ENCODE results near the gene CALD1. TPM values are rescaled to one million over a fixed set of nuclear protein-coding genes. Genes with fewer than 3 reads are reported as not detected.
A peak's percentile ranks its signal among the peaks of the same experiment; 100 is the strongest.

CALD1 gene
- polyA plus RNA-seq, 1 donor (not counting 4 experiments of a cell fraction or from before 2014, with no cell fraction given) = 229 TPM

- no peak overlapping the region for H2AFZ ChIP-seq (ENCODE audit: control insufficient read depth, low read length)
- H3K9me3 ChIP-seq (ENCODE audit: control insufficient read depth, low read depth, low read length) = no peaks in the 10 kb centered on the region
- dilution Hi-C loops (cut with MboI; ENCODE audit: extremely low pct_ligation_motif_present, low sequenced_read_pairs) = no loop called here
- FAIRE-seq = no peak
- no peaks in the 10 kb centered on the region for H3K9me1 ChIP-seq (ENCODE audit: control insufficient read depth, extremely low read depth, insufficient read depth, low read length)
- H3K79me2 ChIP-seq (ENCODE audit: control insufficient read depth, insufficient read depth, low read length) = peaks cover 21% of the 10 kb centered on the region
- TF ChIP-seq CTCF (optimal IDR thresholded peaks at IDR 0.05 in 1 of 3, IDR thresholded peaks at IDR 0.05 in 1 of 3, conservative IDR thresholded peaks at IDR 0.05 in 1 of 3; ENCODE audit: extremely low read depth in 1 of 3, insufficient read depth in 2 of 3, low read length in 3 of 3) (no peak), EZH2 (IDR thresholded peaks at IDR 0.05; ENCODE audit: low read length) (no peak)
- H3K27ac ChIP-seq (ENCODE audit: control insufficient read depth, insufficient read depth, low read length) = no peak overlapping the region
- DNase-seq (ENCODE audit: low read depth, low spot score) = no peak
- no peak overlapping the region for H3K9ac ChIP-seq (ENCODE audit: control insufficient read depth, extremely low read depth, insufficient read depth, low read length)
- no peak overlapping the region for H3K4me3 ChIP-seq (ENCODE audit: control insufficient read depth in 2 of 3, extremely low read depth in 1 of 3, insufficient read depth in 2 of 3, low read depth in 1 of 3, low read length in 3 of 3)
- H3K4me2 ChIP-seq (ENCODE audit: control insufficient read depth, extremely low read depth, insufficient read depth, low read depth, low read length) = no peak overlapping the region
- no peaks in the 10 kb centered on the region for H3K27me3 ChIP-seq (ENCODE audit: control insufficient read depth, extremely low read depth, insufficient read depth, low read length)
- H3K36me3 ChIP-seq (ENCODE audit: control insufficient read depth in 2 of 2, extremely low read depth in 1 of 2, insufficient read depth in 2 of 2, low read length in 2 of 2) = peaks cover 4 to 10% of the 10 kb centered on the region in 2 experiments
- no peaks in the 10 kb centered on the region for H4K20me1 ChIP-seq (ENCODE audit: control insufficient read depth, extremely low read depth, insufficient read depth, low read length)
- peaks cover 22% of the 10 kb centered on the region for H3K4me1 ChIP-seq (ENCODE audit: control insufficient read depth, extremely low read depth, insufficient read depth, low read length)
Measured at GRCh38 chr7:134842886-134843430, 63.5 kb downstream of the CALD1 start.

GRCh38 chr7:134844200-134844599, 64.8 kb downstream of the CALD1 start:
- peak; percentile 85 for FAIRE-seq
- Histone ChIP-seq H4K20me1 (ENCODE audit: control insufficient read depth, extremely low read depth, insufficient read depth, low read length) (no peaks in the 10 kb centered on the region), H3K9ac (ENCODE audit: control insufficient read depth, extremely low read depth, insufficient read depth, low read length) (no peak overlapping the region), H3K9me3 (ENCODE audit: control insufficient read depth, low read depth, low read length) (no peaks in the 10 kb centered on the region), H3K4me3 (ENCODE audit: control insufficient read depth in 2 of 3, extremely low read depth in 1 of 3, insufficient read depth in 2 of 3, low read depth in 1 of 3, low read length in 3 of 3) (no peak overlapping the region), H3K9me1 (ENCODE audit: control insufficient read depth, extremely low read depth, insufficient read depth, low read length) (no peaks in the 10 kb centered on the region), H3K36me3 (ENCODE audit: control insufficient read depth in 2 of 2, extremely low read depth in 1 of 2, insufficient read depth in 2 of 2, low read length in 2 of 2) (peaks cover 4 to 10% of the 10 kb centered on the region in 2 experiments), H3K79me2 (ENCODE audit: control insufficient read depth, insufficient read depth, low read length) (peaks cover 17% of the 10 kb centered on the region), H3K4me1 (ENCODE audit: control insufficient read depth, extremely low read depth, insufficient read depth, low read length) (peaks cover 22% of the 10 kb centered on the region), H3K4me2 (ENCODE audit: control insufficient read depth, extremely low read depth, insufficient read depth, low read depth, low read length) (no peak overlapping the region), H3K27ac (ENCODE audit: control insufficient read depth, insufficient read depth, low read length) (peak overlapping the region; percentile 57), H2AFZ (ENCODE audit: control insufficient read depth, low read length) (no peak overlapping the region), H3K27me3 (ENCODE audit: control insufficient read depth, extremely low read depth, insufficient read depth, low read length) (no peaks in the 10 kb centered on the region)
- peak; percentile 21 for DNase-seq (ENCODE audit: low read depth, low spot score)
- dilution Hi-C loops (cut with MboI; ENCODE audit: extremely low pct_ligation_motif_present, low sequenced_read_pairs) = no loop called here
- TF ChIP-seq EZH2 (IDR thresholded peaks at IDR 0.05; ENCODE audit: low read length) (no peak), CTCF (optimal IDR thresholded peaks at IDR 0.05 in 1 of 3, IDR thresholded peaks at IDR 0.05 in 1 of 3, conservative IDR thresholded peaks at IDR 0.05 in 1 of 3; ENCODE audit: extremely low read depth in 1 of 3, insufficient read depth in 2 of 3, low read length in 3 of 3) (no peak)

Measured in keratinocyte (primary cell).